Loucy (cell line): Measurements from ENCODE around the gene FLRT1.

Source experiments
- CTCF ChIP-seq: fragments of 200-600 bp; sonication (generic); conservative IDR thresholded peaks from 2 replicates; pipeline ENCODE4 v1.5.1; 2014; ENCODE audit warnings: mild to moderate bottlenecking, antibody characterized with exemption, low read length
- EZH2phosphoT487 ChIP-seq: fragments of 200-600 bp; IDR thresholded peaks from 2 replicates; pipeline ENCODE4 v1.6.1; 2018; ENCODE audit warnings: antibody characterized with exemption, mild to moderate bottlenecking, moderate library complexity, borderline replicate concordance

- no peak for TF ChIP-seq CTCF
- no peak for TF ChIP-seq EZH2phosphoT487
Observed at GRCh38 chr11:64077607-64078006, 41.9 kb downstream of the FLRT1 start.
